Stimulated activated CD4-positive, alpha-beta T cell treated with anti-CD3 and anti-CD28 coated beads, Interleukin-1b, Interleukin-23, amount 100 ng/mL, for 48 hours (primary cell): Measurements from ENCODE around the gene OR1N1.
A peak's percentile ranks its signal among the peaks of the same experiment; 100 is the strongest.
"Not testable (repeated sequence)": the region's sequence is repeated elsewhere in the genome, so short reads cannot be mapped to it uniquely, and the experiment has no call there.

ENCODE experiments used
- DNase-seq: peaks from one replicate; pipeline ENCODE4 v3.0.0-alpha.2; 2020

The OR1N1 gene, protein sequence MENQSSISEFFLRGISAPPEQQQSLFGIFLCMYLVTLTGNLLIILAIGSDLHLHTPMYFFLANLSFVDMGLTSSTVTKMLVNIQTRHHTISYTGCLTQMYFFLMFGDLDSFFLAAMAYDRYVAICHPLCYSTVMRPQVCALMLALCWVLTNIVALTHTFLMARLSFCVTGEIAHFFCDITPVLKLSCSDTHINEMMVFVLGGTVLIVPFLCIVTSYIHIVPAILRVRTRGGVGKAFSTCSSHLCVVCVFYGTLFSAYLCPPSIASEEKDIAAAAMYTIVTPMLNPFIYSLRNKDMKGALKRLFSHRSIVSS

DNA sequence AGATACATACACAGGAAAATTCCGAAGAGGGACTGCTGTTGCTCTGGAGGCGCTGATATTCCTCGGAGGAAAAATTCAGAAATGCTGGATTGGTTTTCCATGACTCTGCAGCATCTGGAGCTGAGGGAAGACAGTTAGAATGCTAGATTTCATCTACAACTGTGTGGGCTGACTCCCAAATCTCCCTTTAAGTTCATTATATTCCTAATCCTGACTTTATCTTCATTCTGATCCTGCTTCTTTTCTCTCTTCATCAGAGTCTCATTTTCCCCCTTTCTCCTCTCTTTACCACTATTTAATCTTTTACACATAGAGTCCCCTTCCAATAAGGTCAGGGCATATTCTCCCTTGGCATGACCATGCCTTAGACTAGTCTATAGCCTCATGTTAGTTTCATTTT lies at the start of gene OR1N1:
Gene OR1N1 (minus strand): TSS at position 101 of the 400 bp plus-strand sequence. CDS start 0 bp downstream, at position 101.
- DNase-seq, result no peak

DNA sequence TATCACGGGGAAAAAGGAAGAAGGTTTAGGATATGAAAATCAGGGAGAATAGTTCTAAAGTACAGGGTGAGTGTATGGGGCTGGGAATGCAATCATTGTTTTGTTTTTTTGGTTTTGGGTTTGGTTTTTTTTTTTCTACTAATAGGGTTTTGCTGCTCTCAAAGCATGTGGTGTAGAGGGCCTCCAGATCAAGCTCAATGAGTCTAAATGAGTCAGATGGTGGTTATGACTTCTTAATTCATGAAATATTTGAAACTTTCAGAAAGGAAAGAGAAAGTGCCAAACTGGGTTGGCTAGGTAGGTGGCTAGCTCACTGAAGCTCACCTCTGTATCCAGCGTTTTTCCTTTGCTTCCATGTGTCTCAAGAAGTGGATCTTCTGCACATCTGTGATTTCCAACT lies 45.4 kb upstream of the OR1N1 start:
- DNase-seq, result no peak

DNA sequence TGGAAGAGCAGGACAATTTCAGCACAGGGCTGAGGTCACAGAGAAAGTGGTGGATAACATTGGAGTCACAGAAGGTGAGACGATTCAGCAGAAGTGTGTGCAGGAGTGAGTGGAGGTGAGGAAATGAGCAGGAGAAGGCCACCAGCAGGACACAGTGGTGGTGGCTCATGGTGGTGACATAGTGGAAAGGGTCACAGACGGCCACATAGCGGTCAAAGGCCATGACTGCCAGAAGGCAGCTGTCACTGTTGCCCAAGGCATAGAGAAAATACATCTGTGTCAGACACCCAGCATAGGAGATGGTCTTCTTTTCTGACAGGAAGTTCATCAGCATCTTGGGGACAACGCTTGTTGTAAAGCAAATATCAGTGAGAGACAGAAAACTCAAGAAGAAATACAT lies 40.8 kb upstream of the OR1N1 start:
- DNase-seq, result no peak

DNA sequence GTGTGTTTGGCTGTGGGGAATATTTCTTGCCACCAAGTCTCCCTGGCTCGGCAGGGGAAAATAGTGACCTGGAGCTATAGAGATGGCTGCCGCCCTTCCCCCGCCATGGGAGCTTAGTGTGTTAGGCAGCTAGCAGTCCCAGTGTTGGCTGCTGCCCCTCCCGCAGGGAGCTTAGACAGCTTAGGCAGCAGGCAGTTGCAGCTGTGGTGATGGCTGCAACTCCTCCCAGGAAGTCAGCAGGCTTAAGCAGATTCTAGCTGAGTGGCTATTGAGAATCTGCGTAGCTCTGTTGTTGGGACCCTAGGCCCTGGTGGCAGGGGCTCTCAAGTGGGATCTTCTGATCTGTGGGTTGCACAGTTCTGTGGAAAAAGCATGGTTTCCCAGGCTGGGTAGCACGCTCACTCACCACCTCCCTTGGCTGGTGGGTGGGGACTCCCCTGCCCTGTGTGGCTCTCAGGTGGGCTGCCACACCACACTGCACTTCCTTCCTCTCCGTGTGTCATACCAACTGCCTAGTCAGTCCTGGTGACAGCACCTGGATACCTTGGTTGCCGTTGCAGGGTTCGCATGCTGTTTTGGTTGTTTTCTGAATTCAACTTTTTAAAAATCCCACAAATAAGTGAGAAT lies 35.2 kb upstream of the OR1N1 start:
- no peak for DNase-seq

DNA sequence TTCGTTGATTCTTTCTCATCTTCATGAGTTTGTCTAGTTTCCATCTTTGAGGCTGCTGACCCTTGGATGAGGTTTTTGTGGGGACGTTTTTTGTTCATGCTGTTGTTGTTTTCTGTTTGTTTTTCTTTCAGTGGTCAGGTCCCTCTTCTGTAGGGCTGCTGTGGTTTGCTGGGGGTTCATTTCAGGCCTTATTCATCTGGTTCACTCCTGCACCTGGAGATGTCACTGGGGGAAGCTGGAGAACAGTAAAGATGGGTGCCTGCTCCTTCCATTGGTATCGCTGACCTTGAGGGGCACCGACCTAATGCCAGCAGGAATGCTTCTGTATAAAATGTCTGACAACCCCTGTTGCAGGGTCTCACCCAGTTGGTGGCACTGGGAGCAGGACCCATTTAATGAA lies 34.4 kb upstream of the OR1N1 start:
- no peak for DNase-seq

DNA sequence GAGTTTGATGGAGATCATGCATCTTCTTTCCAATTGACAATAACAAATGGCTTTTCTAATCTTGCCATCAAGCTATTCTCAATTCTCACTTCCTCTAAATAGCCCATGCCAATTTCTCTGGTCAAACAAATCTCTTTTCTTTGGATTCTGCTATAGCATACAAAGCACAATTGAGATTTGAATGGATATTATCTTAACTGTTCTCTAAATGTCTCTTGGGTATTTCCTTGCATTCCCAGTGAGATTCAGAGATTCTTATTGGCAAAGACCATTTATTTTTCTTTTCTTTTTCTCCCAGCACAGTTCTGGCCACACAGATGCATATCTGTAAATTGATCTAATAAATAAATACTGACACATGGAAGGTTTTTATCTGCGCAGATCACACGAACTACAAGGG lies 25.7 kb upstream of the OR1N1 start, which contains the start of gene OR1N2:
Gene OR1N2 (plus strand): TSS at position 301 of the 400 bp plus-strand sequence. CDS start 100 bp downstream, outside the sequence.
- no peak for DNase-seq

DNA sequence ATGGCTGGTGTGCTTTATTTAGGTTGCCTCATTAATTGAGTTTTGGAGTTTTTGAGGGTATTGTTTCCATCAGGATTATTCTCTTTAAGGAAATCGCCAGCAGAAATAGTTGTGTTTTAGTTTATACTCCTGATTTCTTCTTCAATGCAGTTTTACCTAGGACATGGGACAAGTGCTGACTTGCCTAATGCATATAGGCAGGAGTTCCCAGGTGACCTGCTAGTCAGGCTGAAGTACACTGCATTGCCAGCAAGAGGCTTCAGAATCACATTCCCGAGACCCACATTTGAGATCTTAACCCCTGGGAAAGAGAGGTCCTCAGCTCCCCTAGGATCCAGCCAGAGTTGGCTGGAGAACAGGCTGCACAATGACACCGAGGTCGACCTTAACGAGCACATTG lies 24.3 kb upstream of the OR1N1 start:
- no peak for DNase-seq

DNA sequence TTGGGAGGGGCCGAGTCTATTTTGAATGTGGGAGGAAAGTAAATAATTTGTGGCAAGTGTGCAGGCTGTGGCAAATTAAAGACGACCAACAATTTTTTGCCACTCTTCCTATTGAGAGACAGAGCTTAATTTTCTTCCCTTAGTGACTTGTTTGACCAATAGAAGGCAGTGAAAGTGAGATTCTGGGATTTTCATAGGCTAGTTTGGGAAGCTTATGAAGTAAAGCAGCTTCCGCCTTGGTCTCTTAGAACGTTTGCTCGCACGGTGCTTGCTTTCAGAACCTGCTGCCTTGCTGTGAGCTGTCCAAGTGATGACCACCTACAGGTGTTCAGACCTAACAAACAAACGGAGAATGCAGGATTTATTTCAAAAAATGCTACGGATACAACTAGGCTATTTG lies 19.1 kb upstream of the OR1N1 start:
- no peak for DNase-seq

DNA sequence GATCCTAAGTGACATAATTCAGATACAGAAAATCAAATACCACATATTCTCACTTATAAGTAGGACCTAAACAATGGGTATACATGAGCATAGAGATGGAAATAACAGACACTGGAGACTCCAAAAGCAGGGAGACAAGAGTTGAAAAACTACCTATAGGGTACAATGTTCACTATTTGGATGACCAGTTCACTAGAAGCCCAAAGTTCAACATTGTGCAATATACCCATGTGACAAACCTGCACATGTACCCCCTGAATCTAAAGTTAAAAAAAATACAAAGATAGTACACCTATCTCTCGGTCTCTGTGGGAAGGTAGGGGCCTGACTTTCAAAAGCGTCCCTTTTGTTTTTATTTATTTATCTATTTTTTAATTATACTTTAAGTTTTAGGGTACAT lies 11.7 kb upstream of the OR1N1 start:
- DNase-seq, result no peak

DNA sequence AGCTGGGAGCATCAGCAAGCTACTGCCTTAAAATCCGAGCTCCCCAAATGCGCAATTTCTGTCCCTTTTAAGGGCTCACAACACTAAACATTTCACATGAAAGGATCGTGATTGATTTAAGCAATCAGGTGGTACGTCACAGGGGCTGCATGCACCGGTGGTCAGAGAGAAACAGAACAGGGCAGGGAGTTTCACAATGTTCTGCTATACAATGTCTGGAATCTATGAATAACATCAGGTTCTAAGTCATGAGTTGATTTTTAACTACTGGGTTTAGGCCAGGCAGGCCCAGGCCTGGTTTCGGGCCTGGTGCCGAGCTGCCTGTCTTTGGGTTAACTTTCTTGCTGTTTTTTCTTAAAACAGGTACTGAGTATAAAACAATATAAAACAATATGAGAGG lies 10.0 kb upstream of the OR1N1 start:
- DNase-seq, result not testable (repeated sequence)

DNA sequence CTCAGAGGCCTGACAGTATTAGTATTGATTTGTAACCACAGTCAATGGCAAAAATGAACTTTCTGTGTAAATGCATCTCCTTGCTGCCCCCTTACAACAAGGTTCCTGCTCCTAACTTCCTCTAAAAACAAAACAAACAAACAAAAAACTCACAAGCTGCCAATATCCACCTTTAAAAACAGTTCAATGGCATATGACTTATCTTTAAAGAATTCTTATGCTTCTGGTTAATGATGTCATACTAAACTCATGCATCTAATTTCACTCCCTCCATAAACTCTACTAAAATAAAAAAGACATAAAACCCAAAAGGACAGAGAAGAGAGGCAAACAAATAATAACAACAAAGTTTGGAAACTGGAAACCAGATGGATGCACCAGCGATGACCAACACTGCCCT lies 9.0 kb upstream of the OR1N1 start:
- no peak for DNase-seq

DNA sequence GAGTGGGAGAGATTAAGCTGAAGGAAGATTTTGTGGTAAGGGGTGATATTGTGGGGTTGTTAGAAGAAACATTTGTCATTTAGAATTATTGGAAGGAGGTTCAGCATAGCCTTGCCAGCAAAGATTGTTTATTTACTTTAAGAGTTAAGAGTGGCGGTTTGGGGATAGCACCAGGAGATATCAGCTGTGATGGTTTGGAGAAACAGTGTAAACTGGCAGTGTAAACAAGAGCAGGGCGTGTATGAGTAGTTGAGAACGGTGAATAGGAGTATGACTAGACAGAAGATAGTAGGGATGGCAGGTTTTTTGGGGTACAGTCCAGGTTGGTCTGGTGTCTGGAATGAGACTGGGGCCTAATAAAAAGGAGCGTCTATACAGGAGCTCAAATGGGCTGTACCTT lies 4.1 kb upstream of the OR1N1 start:
- not testable (repeated sequence) for DNase-seq

DNA sequence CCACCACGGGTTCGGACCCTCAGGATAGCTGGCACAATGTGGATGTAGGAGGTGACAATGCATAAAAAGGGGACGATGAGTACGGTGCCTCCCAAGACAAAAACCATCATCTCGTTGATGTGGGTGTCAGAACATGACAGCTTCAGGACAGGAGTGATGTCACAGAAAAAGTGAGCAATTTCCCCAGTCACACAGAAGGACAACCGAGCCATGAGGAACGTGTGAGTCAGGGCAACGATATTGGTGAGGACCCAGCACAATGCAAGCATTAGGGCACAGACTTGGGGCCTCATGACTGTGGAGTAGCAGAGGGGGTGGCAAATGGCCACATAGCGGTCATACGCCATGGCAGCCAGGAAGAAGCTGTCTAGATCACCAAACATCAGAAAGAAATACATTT lies 491 bp downstream of the OR1N1 start:
- DNase-seq, result peak; percentile 37

DNA sequence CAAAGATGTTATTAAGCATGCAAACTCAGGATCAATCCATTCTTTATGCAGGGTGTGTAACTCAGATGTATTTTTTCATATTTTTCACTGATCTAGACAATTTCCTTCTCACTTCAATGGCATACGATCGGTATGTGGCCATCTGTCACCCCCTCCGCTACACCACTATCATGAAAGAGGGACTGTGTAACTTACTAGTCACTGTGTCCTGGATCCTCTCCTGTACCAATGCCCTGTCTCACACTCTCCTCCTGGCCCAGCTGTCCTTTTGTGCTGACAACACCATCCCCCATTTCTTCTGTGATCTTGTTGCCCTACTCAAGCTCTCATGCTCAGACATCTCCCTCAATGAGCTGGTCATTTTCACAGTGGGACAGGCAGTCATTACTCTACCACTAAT lies 7.7 kb downstream of the OR1N1 start:
- no peak for DNase-seq

DNA sequence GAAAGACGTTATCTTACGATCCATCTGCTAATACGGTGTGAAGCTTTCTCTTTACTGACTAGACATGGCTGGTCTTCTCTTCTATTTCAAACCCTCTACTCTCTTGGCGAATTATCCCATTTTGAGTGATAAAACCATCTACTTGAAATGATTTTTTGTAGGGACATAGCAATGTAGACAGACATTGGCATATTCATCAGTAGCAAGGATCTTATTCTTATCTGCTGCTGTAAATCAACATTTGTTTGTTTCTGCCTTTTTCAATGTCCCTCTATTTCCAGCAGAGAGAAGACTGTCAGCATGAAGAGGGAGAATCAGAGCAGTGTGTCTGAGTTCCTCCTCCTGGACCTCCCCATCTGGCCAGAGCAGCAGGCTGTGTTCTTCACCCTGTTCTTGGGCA lies 8.3 kb downstream of the OR1N1 start, which contains the start of gene OR1J4:
Gene OR1J4 (plus strand): TSS at position 301 of the 400 bp plus-strand sequence. CDS start 0 bp downstream, at position 301.
- no peak for DNase-seq

DNA sequence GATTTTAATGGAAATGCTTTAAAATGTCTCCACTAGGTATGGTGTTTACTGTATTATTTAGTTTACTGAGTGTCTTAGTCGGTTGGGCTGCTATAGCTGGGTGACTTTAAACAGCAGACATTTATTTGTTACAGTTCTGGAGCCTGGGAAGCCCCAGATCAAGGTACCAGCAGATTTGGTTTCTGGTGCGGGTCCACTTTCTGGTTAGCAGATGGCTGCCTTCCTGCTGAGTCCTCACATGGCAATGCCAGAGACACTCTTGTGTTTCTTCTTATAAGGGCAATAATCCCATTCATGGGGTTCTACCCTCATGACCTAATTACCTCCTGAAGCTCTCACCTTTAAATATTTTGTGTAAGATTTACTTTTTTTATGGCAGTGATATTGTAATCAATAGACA lies 8.9 kb downstream of the OR1N1 start:
- DNase-seq, result no peak

DNA sequence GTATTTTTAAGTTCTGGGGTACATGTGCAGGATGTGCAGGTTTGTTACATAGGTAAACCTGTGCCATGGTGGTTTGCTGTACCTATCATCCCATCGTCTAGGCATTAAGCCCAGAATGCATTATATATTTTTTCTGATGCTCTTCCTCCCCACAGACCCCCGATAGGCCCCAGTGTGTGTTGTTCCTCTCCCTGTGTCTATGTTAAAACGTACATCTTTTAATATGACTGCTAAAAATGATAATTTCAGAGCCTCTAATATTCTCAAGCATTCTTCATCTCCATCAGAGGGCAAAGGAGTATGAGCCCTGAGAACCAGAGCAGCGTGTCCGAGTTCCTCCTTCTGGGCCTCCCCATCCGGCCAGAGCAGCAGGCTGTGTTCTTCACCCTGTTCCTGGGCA lies 16.6 kb downstream of the OR1N1 start, which contains the start of gene OR1J2:
Gene OR1J2 (plus strand): TSS at position 301 of the 400 bp plus-strand sequence. CDS start 0 bp downstream, at position 301.
- DNase-seq, result no peak

DNA sequence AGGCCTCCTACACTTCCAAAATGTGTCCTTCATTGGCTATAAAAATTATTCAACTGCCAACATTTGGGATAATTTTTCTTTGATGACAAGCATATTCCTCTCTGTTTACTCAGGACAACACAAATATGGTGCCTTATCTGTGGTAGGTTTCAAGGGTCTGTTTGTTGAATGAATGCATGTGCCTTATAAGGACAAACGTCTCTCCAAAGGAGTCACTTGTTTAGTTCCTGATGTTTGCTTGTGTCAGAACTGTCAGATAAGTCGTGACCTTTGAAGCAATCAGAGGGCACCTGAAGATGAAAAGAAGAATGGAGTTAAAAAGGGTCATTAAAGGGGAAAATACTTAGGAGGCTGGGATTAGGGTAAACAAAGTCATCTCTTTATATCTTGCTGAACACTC lies 20.1 kb downstream of the OR1N1 start:
- no peak for DNase-seq

DNA sequence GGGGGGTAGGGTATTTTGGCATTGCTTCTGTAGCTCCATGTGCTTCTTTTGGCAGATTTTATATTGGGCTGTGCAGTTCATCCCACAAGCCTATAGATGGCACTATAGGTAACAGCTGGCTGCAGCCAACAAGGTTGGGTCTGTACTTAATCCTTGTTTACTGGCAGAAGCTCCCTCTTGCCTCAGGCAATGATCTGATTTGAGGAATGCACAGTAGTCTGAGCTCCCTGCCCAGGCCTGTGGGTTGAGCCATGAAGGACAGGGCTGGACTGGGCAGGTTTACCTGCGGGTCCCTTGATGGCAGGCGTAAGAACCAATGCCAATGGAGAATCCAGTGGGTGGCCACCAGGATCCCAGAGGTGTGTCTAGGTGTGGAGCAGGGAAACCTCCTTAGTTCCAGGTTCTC lies 28.2 kb downstream of the OR1N1 start:
- DNase-seq, result peak; percentile 15

DNA sequence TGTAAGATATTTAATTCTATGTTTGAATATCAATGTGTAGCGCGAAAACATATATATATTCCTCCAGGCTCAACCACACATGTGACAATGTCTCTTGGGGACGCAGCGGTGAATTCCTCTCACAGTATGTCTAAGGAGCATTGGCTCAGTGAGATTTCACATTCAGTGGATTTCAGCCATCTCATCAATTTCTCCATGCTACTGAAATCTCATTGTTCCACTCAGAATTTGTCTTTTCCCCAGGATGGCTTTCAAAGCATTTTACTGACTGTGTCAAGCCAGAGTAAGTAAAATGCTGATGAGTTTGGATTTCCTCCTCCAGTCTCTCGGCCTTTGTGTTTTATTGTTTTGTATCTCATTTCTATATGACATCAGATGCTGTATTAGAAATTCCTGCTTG lies 48.0 kb downstream of the OR1N1 start:
- no peak for DNase-seq

DNA sequence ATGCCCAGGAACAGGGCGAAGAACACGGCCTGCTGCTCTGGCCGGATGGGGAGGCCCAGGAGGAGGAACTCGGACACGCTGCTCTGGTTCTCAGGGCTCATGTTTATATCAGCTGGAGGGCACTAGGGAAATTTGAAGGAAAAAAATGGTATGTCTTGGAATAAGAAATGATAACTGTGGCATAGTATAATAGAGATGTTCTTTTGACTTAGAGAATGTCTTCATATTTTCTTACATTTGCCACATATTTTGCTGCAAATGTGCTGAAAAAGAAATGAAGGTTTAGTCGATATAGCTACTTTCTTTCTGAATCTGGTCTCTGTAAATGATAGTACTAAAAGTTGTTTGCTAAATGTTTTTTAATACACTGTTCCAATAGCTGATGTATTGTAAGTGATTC lies 49.3 kb downstream of the OR1N1 start, which contains the start of gene OR1J1:
Gene OR1J1 (minus strand): TSS at position 101 of the 400 bp plus-strand sequence. CDS start 0 bp downstream, at position 101.
- no peak for DNase-seq

DNA sequence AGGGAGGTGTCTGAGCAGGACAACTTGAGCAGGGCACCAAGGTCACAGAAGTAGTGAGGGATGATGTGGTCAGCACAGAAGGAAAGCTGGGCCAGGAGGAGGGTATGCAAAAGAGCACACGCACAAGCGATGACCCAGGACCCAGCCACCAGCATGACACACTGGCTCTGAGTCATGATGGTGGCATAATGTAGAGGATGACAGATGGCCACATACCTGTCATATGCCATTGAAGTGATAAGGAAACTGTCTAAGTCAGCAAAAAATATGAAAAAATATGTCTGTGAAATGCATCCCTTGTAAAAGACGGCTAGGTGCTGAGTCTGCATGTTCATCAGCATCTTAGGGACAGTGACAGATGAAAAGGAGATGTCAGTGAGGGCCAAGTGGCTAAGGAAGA lies 49.7 kb downstream of the OR1N1 start:
- peak; percentile 14 for DNase-seq
